BJ (cell line): Measurements from ENCODE around the gene CELF2. TPM values are rescaled to one million over a fixed set of nuclear protein-coding genes. Genes with fewer than 3 reads are reported as not detected.

Source experiments
- CTCF ChIA-PET: fragments of 350-600 bp; formaldehyde crosslinking; extraction: SDS; loops from one replicate; lab custom pipeline; 2021; ENCODE audit warnings: antibody characterized with exemption, inconsistent platforms; lab: Yijun Ruan, JAX
- POLR2A ChIA-PET: fragments of 300-600 bp; sonication (Branson Sonifier 250); formaldehyde crosslinking; extraction: SDS; loops from one replicate; lab custom pipeline; 2021; ENCODE audit warnings: antibody characterized with exemption; lab: Charles Lee
- DNase-seq: peaks from one replicate; pipeline ENCODE4 v3.0.0-alpha.2; 2011; ENCODE audit warnings: low read depth
- H3K27me3 ChIP-seq: 2 replicates; pipeline ENCODE4 v1.6.0; 2011; ENCODE audit warnings: low read length; ENCODE audit not compliant: control insufficient read depth, insufficient read depth
- H3K36me3 ChIP-seq: 2 replicates; pipeline ENCODE4 v1.5.1; 2011; ENCODE audit warnings: low read length; ENCODE audit not compliant: control insufficient read depth, insufficient read depth
- H3K4me3 ChIP-seq: 2 replicates; pipeline ENCODE4 v1.5.1; 2011; ENCODE audit warnings: low read depth, mild to moderate bottlenecking, control low read depth, low read length
- CTCF ChIP-seq: IDR thresholded peaks from 2 replicates; pipeline ENCODE4 v1.5.1; 2011; ENCODE audit warnings: low read depth, mild to moderate bottlenecking, control low read depth, inconsistent platforms, low read length, moderate library complexity; ENCODE audit not compliant: insufficient read depth
- polyA plus RNA-seq: library from polyadenylated mRNA; depleted of rRNA; stranded (reverse); fragments of >200 nt; gene quantifications from 2 replicates; pipeline ENCODE4 v1.2.3, GENCODE V29; 2011

The CELF2 gene
- polyA plus RNA-seq, 1 experiment, result 8.8 TPM

- POLR2A ChIA-PET, result interaction anchor here (0.6 kb wide), 1 partner anchor 263 kb away, joined by 3 read pairs; no protein-coding TSS in a partner anchor
- TF ChIP-seq CTCF, result no peak
- H3K27me3 ChIP-seq, result no peaks in the 10 kb centered on the region
- no peak for DNase-seq
- no peaks in the 10 kb centered on the region for H3K36me3 ChIP-seq
- CTCF ChIA-PET, result interaction anchor here (0.6 to 1.1 kb wide), 2 partner anchors 10 to 13 kb away, joined by 3 to 5 read pairs; no protein-coding TSS in a partner anchor
- no peak overlapping the region for H3K4me3 ChIP-seq
These were observed 32.9 kb downstream of the CELF2 start for GRCh38 chr10:11050301-11051287.

- no peaks in the 10 kb centered on the region for H3K36me3 ChIP-seq
- TF ChIP-seq CTCF, result no peak
- ChIA-PET POLR2A (no interaction called here), CTCF (interaction anchor here (0.5 kb wide), 1 partner anchor 163 kb away, joined by 5 read pairs; no protein-coding TSS in a partner anchor)
- DNase-seq, result no peak
- H3K27me3 ChIP-seq, result no peaks in the 10 kb centered on the region
- H3K4me3 ChIP-seq, result no peak overlapping the region
These were observed 39.3 kb downstream of the CELF2 start for GRCh38 chr10:11057018-11057417.

- no peak for TF ChIP-seq CTCF
- POLR2A ChIA-PET, result no interaction called here
- no peak for DNase-seq
- no peaks in the 10 kb centered on the region for H3K36me3 ChIP-seq
- no peak overlapping the region for H3K4me3 ChIP-seq
- CTCF ChIA-PET, result interaction anchor here (0.5 kb wide), 2 partner anchors 19 to 164 kb away, joined by 3 to 5 read pairs; no protein-coding TSS in a partner anchor
- no peaks in the 10 kb centered on the region for H3K27me3 ChIP-seq
These were observed 39.8 kb downstream of the CELF2 start for GRCh38 chr10:11057448-11057847.

- ChIA-PET CTCF (interaction anchor here (0.5 kb wide), 1 partner anchor 20 kb away, joined by 3 read pairs; no protein-coding TSS in a partner anchor), POLR2A (no interaction called here)
- H3K4me3 ChIP-seq, result no peak overlapping the region
- no peaks in the 10 kb centered on the region for H3K36me3 ChIP-seq
- no peaks in the 10 kb centered on the region for H3K27me3 ChIP-seq
- no peak for DNase-seq
- TF ChIP-seq CTCF, result no peak
These were observed 40.3 kb downstream of the CELF2 start for GRCh38 chr10:11057994-11058393.

GRCh38 chr10:11058965-11059364 is 41.3 kb downstream of the CELF2 start:
- H3K36me3 ChIP-seq, result no peaks in the 10 kb centered on the region
- DNase-seq, result no peak
- ChIA-PET POLR2A (no interaction called here), CTCF (no interaction called here)
- no peaks in the 10 kb centered on the region for H3K27me3 ChIP-seq
- no peak for TF ChIP-seq CTCF
- H3K4me3 ChIP-seq, result no peak overlapping the region
